Activated naive CD8-positive, alpha-beta T cell treated with anti-CD3 and anti-CD28 coated beads for 36 hours (primary cell): ENCODE results near the gene ADAP2. TPM values are rescaled to one million over a fixed set of nuclear protein-coding genes. Genes with fewer than 3 reads are reported as not detected.
"Not testable (repeated sequence)": the region's sequence is repeated elsewhere in the genome, so short reads cannot be mapped to it uniquely, and the experiment has no call there.

Source experiments
- DNase-seq: peaks from one replicate; pipeline ENCODE4 v3.0.0; 2021
- H3K27ac Mint-ChIP-seq: one replicate; pipeline ENCODE4 v1.8.0; 2022; ENCODE audit warnings: mild to moderate bottlenecking, moderate library complexity, mixed read lengths
- H3K27me3 Mint-ChIP-seq: one replicate; pipeline ENCODE4 v1.8.0; 2022; ENCODE audit warnings: mild to moderate bottlenecking, mixed read lengths
- H3K36me3 Mint-ChIP-seq: one replicate; pipeline ENCODE4 v1.8.0; 2021; ENCODE audit warnings: mild to moderate bottlenecking, mixed read lengths
- H3K4me1 Mint-ChIP-seq: one replicate; pipeline ENCODE4 v1.8.0; 2021; ENCODE audit warnings: mixed read lengths
- H3K4me3 Mint-ChIP-seq: one replicate; pipeline ENCODE4 v1.8.0; 2022; ENCODE audit warnings: mild to moderate bottlenecking, moderate library complexity, mixed read lengths
- H3K9me3 Mint-ChIP-seq: one replicate; pipeline ENCODE4 v1.8.0; 2022; ENCODE audit warnings: mixed read lengths
- total RNA-seq, 2 experiments: library from RNA; stranded (reverse); gene quantifications; one replicate each; pipeline ENCODE4 v1.2.3, GENCODE V29; 2021

ADAP2 gene
- total RNA-seq, 2 experiments from 2014 or later, result 0.19 to 0.42 TPM

DNA sequence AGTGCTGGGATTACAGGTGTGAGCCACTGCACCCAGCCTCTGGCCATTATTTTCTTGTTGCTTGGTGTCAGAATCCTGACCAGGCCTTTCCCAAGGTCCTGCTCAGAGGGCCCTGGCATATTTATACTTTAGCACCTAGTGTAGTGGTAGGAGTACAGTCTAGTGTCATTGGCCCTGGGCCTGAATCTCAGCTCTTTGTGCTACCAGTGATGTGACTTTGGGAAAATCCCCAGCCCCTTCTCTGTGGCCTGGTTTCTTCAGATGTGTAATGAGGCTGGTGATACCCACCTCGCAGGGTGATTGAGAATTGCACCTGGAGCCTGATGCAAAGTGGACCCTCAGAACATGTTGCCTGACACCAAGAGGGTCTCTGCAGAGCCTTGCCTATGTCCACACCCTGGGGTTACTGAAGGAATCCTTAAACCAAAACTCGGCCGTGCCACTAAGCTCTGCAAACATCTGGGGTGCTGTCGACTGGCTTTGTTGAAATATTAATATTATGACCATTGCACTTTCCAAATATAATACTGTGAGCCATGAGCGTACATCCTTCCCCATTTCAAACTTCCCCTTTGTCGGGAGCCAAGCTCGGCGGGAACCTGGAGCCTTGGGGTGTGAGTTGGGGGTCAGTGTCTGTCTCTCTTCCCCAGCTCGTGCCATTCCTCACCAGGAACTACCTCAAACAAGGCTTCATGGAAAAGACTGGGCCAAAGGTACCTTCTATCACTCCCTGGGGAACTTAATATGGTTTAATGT, 31.1 kb downstream of the ADAP2 start:
- no peaks in the 10 kb centered on the region for H3K9me3 Mint-ChIP-seq
- H3K36me3 Mint-ChIP-seq, result no peaks in the 10 kb centered on the region
- no peaks in the 10 kb centered on the region for H3K27me3 Mint-ChIP-seq
- no peaks in the 10 kb centered on the region for H3K4me1 Mint-ChIP-seq
- H3K27ac Mint-ChIP-seq, result no peak overlapping the region
- no peak for DNase-seq
- no peak overlapping the region for H3K4me3 Mint-ChIP-seq

DNA sequence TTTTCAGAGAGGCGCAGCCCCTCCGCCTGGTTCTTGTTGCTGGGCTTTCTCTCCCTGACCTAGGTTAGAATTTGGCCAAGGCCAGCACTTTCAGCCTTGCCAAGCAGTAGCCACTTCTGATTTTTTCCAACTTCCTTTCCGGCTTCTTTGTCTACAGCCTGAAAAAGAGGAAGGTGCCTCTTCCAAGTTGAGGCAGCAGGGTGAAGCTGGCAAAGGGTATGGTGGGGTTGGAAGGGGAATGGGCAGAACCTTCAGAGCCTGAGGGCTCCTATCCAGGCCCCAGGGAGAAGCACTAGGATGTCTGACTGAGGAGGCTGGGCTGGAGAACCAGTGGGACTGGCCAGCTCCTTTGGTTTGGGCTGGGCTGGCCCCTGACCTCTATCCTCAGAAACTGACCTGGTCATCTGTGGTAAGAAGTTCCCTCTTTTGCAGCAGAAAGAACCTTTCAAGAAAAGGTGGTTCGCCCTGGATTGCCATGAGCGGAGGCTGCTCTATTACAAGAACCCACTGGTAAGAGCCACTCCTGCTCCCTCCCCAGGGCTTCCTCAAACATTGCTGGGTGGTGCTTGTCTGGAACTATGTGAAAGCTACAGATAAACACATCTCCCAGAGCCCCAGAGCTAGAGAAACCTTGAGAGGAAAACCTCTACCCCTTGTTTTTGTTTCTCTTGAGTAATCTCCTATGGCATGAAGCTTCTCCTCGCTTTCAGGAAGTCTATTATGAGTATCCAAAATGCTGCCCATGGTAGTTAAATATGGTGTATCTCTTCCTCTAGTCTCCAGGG, 32.5 kb downstream of the ADAP2 start:
- peaks cover 5% of the 10 kb centered on the region for H3K27me3 Mint-ChIP-seq
- H3K27ac Mint-ChIP-seq, result no peak overlapping the region
- H3K36me3 Mint-ChIP-seq, result no peaks in the 10 kb centered on the region
- H3K9me3 Mint-ChIP-seq, result no peaks in the 10 kb centered on the region
- H3K4me3 Mint-ChIP-seq, result no peak overlapping the region
- H3K4me1 Mint-ChIP-seq, result no peaks in the 10 kb centered on the region
- no peak for DNase-seq

DNA sequence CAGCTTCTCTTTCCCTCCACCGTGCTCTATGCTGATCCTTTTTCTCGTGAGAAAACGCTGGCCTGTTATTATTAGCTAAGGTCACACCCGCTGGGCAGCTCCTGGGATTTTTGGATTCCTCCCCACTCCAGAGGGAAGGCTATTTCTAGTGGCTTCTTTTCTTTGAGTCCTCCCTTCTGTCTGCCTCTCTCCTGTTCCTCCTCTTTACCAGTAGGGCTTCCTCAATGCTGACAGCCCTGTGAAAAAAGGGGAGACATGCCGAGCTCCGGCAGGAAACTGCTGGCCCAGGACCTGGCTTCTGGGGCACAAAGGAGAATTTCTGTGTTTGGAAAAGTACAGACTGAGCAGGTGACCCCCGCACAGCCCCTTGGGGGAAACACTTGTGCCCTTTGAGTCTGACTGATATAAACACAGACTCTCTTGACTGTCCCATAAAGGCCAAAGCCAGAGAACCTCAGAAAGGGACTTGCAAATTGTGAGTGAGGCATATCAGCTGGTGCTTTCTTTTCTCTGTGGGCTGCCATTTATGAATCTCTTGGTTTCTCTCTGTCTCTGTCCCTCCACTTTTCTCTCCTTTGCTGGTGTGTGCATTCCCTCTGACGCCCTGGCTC, 35.1 kb downstream of the ADAP2 start:
- Mint-ChIP-seq H3K27me3 (peaks cover 5% of the 10 kb centered on the region), H3K4me3 (no peak overlapping the region)

DNA sequence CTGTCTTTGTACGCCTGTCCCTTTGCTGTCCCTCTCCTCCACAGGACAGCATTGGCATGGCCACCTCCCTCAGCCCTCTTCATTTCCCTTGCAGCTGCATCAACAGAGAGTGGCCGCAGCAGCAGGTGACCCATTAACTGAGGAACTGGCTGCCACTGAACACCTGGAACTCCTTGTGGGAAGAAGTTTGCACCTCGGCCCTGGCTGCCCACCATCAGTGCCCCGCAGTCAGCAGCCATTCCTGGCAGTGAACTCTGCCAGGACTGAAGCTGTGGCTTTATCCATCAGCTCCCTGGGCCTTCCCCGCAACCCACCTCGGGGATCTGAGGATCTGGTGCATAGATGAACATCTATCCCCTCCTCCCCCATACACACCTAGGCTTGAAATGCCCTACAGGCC, 36.0 kb downstream of the ADAP2 start:
- Mint-ChIP-seq H3K27ac (no peak overlapping the region), H3K27me3 (peaks cover 5% of the 10 kb centered on the region), H3K36me3 (no peaks in the 10 kb centered on the region), H3K9me3 (no peaks in the 10 kb centered on the region), H3K4me3 (no peak overlapping the region), H3K4me1 (peaks cover 2% of the 10 kb centered on the region)
- no peak for DNase-seq

More for the DNA sequence above, 35.1 kb downstream of the ADAP2 start:
- Mint-ChIP-seq H3K36me3 (no peaks in the 10 kb centered on the region), H3K27ac (no peak overlapping the region), H3K4me1 (peaks cover 2% of the 10 kb centered on the region), H3K9me3 (no peaks in the 10 kb centered on the region)
- DNase-seq, result no peak

DNA sequence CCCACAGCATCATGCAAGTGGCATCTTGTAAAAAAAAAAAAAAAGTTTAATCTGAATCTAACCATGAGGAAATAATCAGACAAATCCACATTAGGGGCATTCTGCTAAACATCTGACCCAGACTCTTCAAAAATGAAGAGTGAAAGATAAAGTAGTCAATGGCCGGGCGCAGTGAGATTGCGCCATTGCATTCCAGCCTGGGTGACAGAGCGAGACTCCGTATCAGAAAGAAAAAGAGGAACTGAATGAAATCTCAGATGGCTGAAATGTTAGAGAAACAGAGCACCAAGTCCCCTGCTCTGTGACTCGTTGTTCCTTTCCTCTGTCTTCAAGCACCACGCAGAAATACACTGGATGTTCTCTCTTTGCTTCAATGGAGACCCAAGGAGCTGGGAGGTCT, 36.4 kb downstream of the ADAP2 start:
- Mint-ChIP-seq H3K4me1 (peaks cover 2% of the 10 kb centered on the region), H3K27me3 (peaks cover 5% of the 10 kb centered on the region), H3K27ac (no peak overlapping the region), H3K4me3 (no peak overlapping the region), H3K9me3 (no peaks in the 10 kb centered on the region), H3K36me3 (no peaks in the 10 kb centered on the region)
- DNase-seq, result no peak

DNA sequence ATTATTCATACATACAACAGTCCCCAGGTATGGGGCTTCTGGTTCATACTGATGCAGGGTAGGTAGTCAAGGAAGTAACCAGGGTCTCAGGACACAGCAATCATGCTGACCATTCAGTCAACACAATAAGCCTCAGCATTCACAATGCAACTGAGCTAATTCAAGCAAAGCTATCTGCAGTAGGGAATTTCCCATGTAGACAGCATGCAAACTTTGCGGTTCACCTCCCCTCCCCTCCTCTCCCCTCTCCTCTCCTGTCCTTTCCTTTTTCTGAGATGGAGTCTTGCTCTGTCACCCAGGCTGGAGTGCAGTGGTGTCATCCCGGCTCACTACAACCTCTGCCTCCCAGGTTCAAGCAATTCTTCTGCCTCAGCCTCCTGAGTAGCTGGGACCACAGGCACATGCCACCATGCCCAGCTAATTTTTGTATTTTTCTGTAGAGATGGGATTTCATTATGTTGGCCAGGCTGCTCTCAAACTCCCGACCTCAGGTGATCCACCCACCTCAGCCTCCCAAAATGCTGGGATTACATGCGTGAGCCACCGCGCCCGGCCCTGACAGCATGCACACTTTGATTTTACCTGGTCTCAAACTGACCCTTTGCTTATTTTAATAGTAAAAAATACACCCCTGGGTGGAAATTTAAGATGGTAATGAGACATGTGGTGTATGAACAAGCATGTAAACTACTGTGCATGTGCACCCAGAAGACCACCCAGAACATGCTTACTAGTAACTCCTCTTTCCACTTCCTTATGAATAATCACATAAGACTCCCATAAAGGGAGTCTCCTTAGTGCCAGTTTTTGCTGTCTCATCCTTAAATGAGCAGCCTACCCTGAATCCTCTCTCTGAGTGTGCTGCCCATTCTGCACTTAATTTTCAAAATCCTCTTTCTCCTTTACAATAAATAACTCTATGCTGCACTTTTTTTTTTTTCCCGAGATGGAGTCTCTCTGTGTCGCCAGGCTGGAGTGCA, 39.8 kb downstream of the ADAP2 start:
- peaks cover 2% of the 10 kb centered on the region for H3K4me1 Mint-ChIP-seq
- no peaks in the 10 kb centered on the region for H3K9me3 Mint-ChIP-seq
- no peak overlapping the region for H3K27ac Mint-ChIP-seq
- no peak for DNase-seq
- no peak overlapping the region for H3K4me3 Mint-ChIP-seq
- H3K36me3 Mint-ChIP-seq, result no peaks in the 10 kb centered on the region
- peaks cover 5% of the 10 kb centered on the region for H3K27me3 Mint-ChIP-seq

DNA sequence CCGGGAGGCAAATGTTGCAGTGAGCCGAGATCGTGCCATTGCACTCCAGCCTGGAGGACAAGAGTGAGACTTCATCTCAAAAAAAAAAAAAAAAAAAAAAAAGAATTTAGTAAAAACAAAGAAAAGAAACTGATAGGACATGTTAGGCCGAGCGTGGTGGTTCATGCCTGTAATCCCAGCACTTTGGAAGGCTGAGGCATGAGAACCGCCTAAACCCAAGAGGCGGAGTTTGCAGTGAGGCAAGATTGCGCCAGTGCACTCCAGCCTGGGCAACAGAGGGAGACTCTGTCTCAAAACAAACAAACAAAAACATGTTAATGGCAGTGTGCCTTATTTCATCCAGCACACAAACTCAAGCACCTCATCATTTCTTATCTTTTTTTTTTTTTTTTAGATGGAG, 42.6 kb downstream of the ADAP2 start:
- H3K27ac Mint-ChIP-seq, H3K36me3 Mint-ChIP-seq, H3K4me3 Mint-ChIP-seq, H3K9me3 Mint-ChIP-seq, DNase-seq: not testable (repeated sequence)
- Mint-ChIP-seq H3K4me1 (peaks cover 12% of the 10 kb centered on the region), H3K27me3 (peaks cover 11% of the 10 kb centered on the region)

DNA sequence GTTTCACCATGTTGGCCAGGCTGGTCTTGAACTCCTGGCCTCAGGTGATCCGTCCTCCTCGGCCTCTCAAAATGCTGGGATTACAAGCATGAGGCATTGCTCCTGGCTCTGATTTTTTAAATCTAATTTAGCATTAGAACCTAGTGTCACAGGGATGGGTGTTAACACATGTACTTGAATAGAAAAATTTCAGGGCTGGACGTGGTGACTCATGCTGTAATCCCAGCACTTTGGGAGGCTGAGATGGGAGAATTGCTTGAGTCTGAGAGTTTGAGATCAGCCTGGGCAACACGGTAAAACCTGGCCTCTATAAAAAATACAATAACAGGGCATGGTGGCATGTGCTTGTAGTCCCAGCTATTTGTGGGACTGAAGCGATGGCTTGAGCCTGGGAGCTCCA, 43.1 kb downstream of the ADAP2 start:
- Mint-ChIP-seq H3K27ac (no peak overlapping the region), H3K27me3 (peaks cover 16% of the 10 kb centered on the region), H3K36me3 (no peaks in the 10 kb centered on the region), H3K4me3 (no peak overlapping the region), H3K9me3 (no peaks in the 10 kb centered on the region), H3K4me1 (peaks cover 14% of the 10 kb centered on the region)
- DNase-seq, result no peak

DNA sequence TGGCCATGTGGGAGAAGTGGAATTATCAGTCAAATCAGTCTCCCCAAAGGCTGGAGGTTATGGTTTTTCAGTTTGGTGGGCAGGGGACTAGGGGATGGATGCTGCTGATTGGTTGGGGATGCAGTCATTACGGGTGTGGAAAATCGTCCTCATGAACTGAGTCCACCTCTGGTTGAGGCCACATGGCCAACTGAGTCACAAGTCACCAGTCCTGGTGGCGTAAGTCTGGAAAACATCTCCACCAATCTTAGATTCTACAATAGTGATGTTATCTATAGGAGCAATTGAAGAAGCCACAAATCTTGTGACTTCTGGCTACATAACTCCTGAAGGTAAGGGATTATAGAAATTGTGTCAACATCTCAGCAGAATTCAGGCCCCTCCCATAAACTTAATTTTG, 43.9 kb downstream of the ADAP2 start:
- Mint-ChIP-seq H3K9me3 (no peaks in the 10 kb centered on the region), H3K27ac (no peak overlapping the region), H3K27me3 (peaks cover 24% of the 10 kb centered on the region), H3K4me1 (peaks cover 23% of the 10 kb centered on the region), H3K36me3 (no peaks in the 10 kb centered on the region), H3K4me3 (no peak overlapping the region)
- no peak for DNase-seq

DNA sequence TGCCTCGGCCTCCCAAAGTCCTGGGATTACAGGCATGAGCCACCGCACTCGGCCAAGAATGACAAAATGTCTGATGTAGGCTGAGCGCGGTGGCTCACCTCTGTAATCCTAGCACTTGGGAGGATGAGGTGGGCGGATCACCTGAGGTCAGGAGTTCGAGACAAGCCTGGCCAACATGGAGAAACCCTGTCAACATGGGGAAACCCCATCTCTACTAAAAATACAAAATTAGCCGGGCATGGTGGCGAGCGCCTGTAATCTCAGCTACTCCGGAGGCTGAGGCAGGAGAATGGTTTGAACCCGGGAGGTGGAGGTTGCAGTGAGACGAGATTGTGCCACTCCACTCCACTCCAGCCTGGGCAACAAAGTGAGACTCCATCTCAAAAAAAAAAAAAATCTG, 46.2 kb downstream of the ADAP2 start:
- peaks cover 34% of the 10 kb centered on the region for H3K27me3 Mint-ChIP-seq
- H3K4me1 Mint-ChIP-seq, result peaks cover 31% of the 10 kb centered on the region
- not testable (repeated sequence) for H3K9me3 Mint-ChIP-seq, H3K4me3 Mint-ChIP-seq, H3K27ac Mint-ChIP-seq, DNase-seq
- peaks cover 15% of the 10 kb centered on the region for H3K36me3 Mint-ChIP-seq

DNA sequence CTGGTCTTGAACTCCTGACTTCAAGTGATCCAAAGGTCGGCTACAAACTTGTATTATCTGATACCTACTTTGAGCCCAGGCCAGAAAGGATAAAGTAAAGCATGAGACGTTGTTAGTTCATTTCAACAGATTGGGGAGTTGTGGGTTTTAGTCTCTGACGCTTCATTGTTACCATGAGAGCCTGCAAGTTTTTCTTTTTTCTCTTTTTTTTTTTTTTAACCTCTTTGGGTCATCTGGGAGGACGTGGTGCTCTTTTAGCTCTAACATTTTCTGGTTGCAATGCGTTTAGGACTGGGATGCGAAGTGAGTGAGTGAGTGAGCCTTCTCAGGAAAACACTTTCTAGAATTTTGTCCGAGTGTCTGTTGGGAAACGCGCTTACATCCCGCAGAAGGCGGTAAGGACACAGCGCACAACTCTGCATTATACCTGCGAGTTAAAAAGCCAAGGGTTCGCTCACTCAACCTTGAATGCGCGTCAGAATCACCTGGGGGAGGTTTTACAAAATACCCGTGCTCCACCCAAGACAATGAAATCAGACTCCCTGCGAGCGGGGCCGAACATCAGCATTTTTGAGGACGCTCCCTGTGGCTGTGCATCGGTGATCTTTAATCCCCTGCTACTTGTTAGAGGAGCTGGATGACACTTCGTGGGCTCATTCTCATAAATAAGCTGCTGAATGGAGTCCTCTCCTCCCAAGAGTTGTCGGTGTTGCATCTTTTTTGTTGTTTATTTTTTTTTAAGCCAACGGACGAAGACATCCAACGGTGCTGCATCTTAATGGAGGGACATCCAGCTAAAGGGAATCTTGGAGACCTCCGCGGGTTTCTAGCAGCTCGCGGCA, 48.5 kb downstream of the ADAP2 start:
- peak; percentile 7 for DNase-seq

DNA sequence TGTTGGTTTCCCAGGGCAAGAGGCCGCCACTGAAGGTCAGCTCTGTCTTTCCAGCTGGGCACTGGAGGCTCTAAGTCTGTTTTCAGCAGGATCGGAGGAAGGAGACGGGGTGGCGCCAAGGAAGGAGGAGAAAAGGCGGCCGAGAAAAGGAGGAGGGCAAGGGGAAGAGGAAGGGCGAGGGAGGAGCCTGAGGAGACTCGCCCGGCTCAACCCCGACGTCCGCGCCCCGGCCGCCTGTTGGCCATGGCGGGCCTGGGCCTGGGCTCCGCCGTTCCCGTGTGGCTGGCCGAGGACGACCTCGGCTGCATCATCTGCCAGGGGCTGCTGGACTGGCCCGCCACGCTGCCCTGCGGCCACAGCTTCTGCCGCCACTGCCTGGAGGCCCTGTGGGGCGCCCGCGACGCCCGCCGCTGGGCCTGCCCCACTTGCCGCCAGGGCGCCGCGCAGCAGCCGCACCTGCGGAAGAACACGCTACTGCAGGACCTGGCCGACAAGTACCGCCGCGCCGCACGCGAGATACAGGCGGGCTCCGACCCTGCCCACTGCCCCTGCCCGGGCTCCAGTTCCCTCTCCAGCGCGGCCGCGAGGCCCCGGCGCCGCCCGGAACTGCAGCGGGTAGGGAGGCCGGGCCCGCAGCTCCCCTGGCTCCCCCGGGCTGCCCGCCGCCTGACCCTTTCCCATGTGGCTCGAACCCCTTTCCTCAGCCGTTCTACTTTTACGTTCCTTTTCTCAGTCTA, 49.3 kb downstream of the ADAP2 start, which contains the start of gene RNF135:
Gene RNF135 (plus strand): TSS at position 209 of the 737 bp plus-strand sequence. CDS start 35 bp downstream, at position 244.
- peak within 1 kb of the TSS; percentile 86 for H3K27ac Mint-ChIP-seq
- DNase-seq, result peak; percentile 74

More for the DNA sequence above, 48.5 kb downstream of the ADAP2 start:
- Mint-ChIP-seq H3K27ac (peak overlapping the region; percentile 86), H3K27me3 (peaks cover 34% of the 10 kb centered on the region), H3K4me1 (peaks cover 32% of the 10 kb centered on the region), H3K36me3 (peaks cover 27% of the 10 kb centered on the region), H3K9me3 (peaks cover 6% of the 10 kb centered on the region), H3K4me3 (peak overlapping the region; percentile 92)

More for the DNA sequence above, 49.3 kb downstream of the ADAP2 start, which contains the start of gene RNF135:
- H3K9me3 Mint-ChIP-seq, result peaks cover 6% of the 10 kb centered on the region
- peaks cover 32% of the 10 kb centered on the region for H3K4me1 Mint-ChIP-seq
- H3K4me3 Mint-ChIP-seq, result peak within 1 kb of the TSS; percentile 92
- H3K27me3 Mint-ChIP-seq, result peaks cover 34% of the 10 kb centered on the region
- H3K36me3 Mint-ChIP-seq, result peaks cover 34% of the 10 kb centered on the region
